HepG2 (cell line): ENCODE results near the gene NSUN6. TPM values are rescaled to one million over a fixed set of nuclear protein-coding genes. Genes with fewer than 3 reads are reported as not detected.

Source experiments
- ATAC-seq: fragments of 200-7000 bp; cut with Tn5 transposase; 3 replicates; pipeline ENCODE4 v1.9.1; 2020; ENCODE audit warnings: mild to moderate bottlenecking, moderate library complexity
- BruUV-seq: library from RNA; stranded (reverse); fragments of 400-500 nt; replicated peaks from 2 replicates; lab custom pipeline; 2021; lab: Mats Ljungman, UMichigan
- CTCF ChIA-PET: fragments of 300-600 bp; formaldehyde crosslinking; extraction: SDS; loops from one replicate; lab custom pipeline; 2021; ENCODE audit warnings: low total read pairs, inconsistent platforms, low intra/inter-chr PET ratio; lab: Yijun Ruan, JAX
- POLR2A ChIA-PET: fragments of 350-600 bp; sonication (Branson Sonifier 250); formaldehyde crosslinking; loops from one replicate; lab custom pipeline; 2020; ENCODE audit warnings: antibody characterized with exemption, inconsistent platforms; lab: Yijun Ruan, JAX
- DNase-seq: peaks from one replicate; pipeline ENCODE4 v3.0.0-alpha.2; 2015; ENCODE audit warnings: low spot score
- FAIRE-seq: peaks from 3 replicates; lab custom pipeline; 2011; peaks lifted over from hg19 to GRCh38; lab: Jason Lieb, UNC
- H2AFZ ChIP-seq: one replicate; pipeline ENCODE4 v1.6.1; 2011; ENCODE audit warnings: low read length, inconsistent platforms
- H3K27ac ChIP-seq: fragments of 300-600 bp; 3 replicates; pipeline ENCODE4 v1.8.0; 2011; ENCODE audit warnings: mixed run types, mild to moderate bottlenecking, mixed read lengths, low read length, inconsistent platforms; ENCODE audit not compliant: insufficient read depth; ENCODE audit errors: extremely low read length
- H3K27me3 ChIP-seq, 2 experiments: fragments of 200-600 bp in 1 of 2; 2 replicates in 1 of 2; 3 replicates in 1 of 2; pipeline versions ENCODE4 v1.6.0 to v1.8.0; 2011; ENCODE audit warnings: low read length in 2 of 2, mild to moderate bottlenecking in 2 of 2, moderate library complexity in 2 of 2, inconsistent platforms in 1 of 2; ENCODE audit not compliant: insufficient read depth in 2 of 2, control insufficient read depth in 1 of 2
- H3K36me3 ChIP-seq, 2 experiments: fragments of 200-600 bp in 1 of 2; replicated peaks in 1 of 2; 2 replicates in 1 of 2; 3 replicates in 1 of 2; pipeline versions ENCODE4 v1.5.1 to v1.8.0; 2011; ENCODE audit warnings: low read length in 2 of 2, inconsistent platforms in 1 of 2; ENCODE audit not compliant: insufficient read depth in 2 of 2, control insufficient read depth in 1 of 2
- H3K4me1 ChIP-seq: 2 replicates; pipeline ENCODE4 v1.5.1; 2012; ENCODE audit warnings: low read length, inconsistent platforms; ENCODE audit not compliant: insufficient read depth
- H3K4me2 ChIP-seq: 2 replicates; pipeline ENCODE4 v1.6.0; 2011; ENCODE audit warnings: low read depth, low read length, inconsistent platforms
- H3K4me3 ChIP-seq, 3 experiments: fragments of 200-600 bp in 1 of 3; sonication (generic), shearing (Covaris generic) in 1 of 3; replicated peaks in 1 of 3; 2 replicates each; pipeline ENCODE4 v1.5.1; 2011 to 2016; ENCODE audit warnings: low read length in 3 of 3, inconsistent platforms in 2 of 3, low read depth in 2 of 3, mild to moderate bottlenecking in 2 of 3, control low read depth in 1 of 3, mixed read lengths in 1 of 3; ENCODE audit not compliant: insufficient read depth in 1 of 3
- H3K79me2 ChIP-seq: one replicate; pipeline ENCODE4 v1.6.1; 2011; ENCODE audit warnings: low read length, inconsistent platforms; ENCODE audit not compliant: insufficient read depth
- H3K9ac ChIP-seq: 2 replicates; pipeline ENCODE4 v1.6.0; 2011; ENCODE audit warnings: mild to moderate bottlenecking, low read depth, low read length, inconsistent platforms; ENCODE audit not compliant: insufficient read depth
- H3K9me3 ChIP-seq: 2 replicates; pipeline ENCODE4 v1.5.1; 2012; ENCODE audit warnings: mild to moderate bottlenecking, low read length
- H4K20me1 ChIP-seq: 2 replicates; pipeline ENCODE4 v1.6.0; 2011; ENCODE audit warnings: inconsistent platforms, mild to moderate bottlenecking, low read length, moderate library complexity; ENCODE audit not compliant: insufficient read depth
- ETV6 ChIP-seq: sonication (generic); formaldehyde crosslinking; conservative IDR thresholded peaks from 2 replicates; pipeline ENCODE4 v1.4.0; 2020; ENCODE audit warnings: missing genetic modification reagents
- EZH2 ChIP-seq: conservative IDR thresholded peaks from 2 replicates; pipeline ENCODE4 v1.6.1; 2012; ENCODE audit warnings: mild to moderate bottlenecking, low read depth, low read length, moderate library complexity
- GFI1 ChIP-seq: sonication (generic); formaldehyde crosslinking; IDR thresholded peaks from 2 replicates; pipeline ENCODE4 v1.5.0; 2020; ENCODE audit warnings: missing genetic modification reagents, mild to moderate bottlenecking, borderline replicate concordance
- HIC2 ChIP-seq: sonication (generic); formaldehyde crosslinking; IDR thresholded peaks from 2 replicates; pipeline ENCODE4 v1.9.0; 2022; ENCODE audit warnings: low read depth, missing genetic modification reagents
- MXI1 ChIP-seq: IDR thresholded peaks from 3 replicates; pipeline ENCODE4 v1.6.1; 2012; ENCODE audit warnings: low read depth, low read length, inconsistent platforms, borderline replicate concordance
- SMAD1 ChIP-seq: sonication (generic); formaldehyde crosslinking; IDR thresholded peaks from 2 replicates; pipeline ENCODE4 v1.4.0; 2020; ENCODE audit warnings: missing genetic modification reagents, low read depth, mild to moderate bottlenecking, borderline replicate concordance
- TFDP2 ChIP-seq: sonication (generic); formaldehyde crosslinking; IDR thresholded peaks from 2 replicates; pipeline ENCODE4 v1.4.0; 2020; ENCODE audit warnings: missing genetic modification reagents
- THRA ChIP-seq: sonication (generic); formaldehyde crosslinking; IDR thresholded peaks from 2 replicates; pipeline ENCODE4 v1.4.0; 2020; ENCODE audit warnings: missing genetic modification reagents, borderline replicate concordance
- WIZ ChIP-seq: sonication (generic); formaldehyde crosslinking; IDR thresholded peaks from 2 replicates; pipeline ENCODE4 v1.5.1; 2020; ENCODE audit warnings: mild to moderate bottlenecking, missing genetic modification reagents
- ZNF17 ChIP-seq: sonication (generic); formaldehyde crosslinking; IDR thresholded peaks from 2 replicates; pipeline ENCODE4 v1.5.0; 2020; ENCODE audit warnings: mild to moderate bottlenecking, missing genetic modification reagents
- ZNF484 ChIP-seq: sonication (generic); formaldehyde crosslinking; IDR thresholded peaks from 2 replicates; pipeline ENCODE4 v1.5.1; 2020; ENCODE audit warnings: mild to moderate bottlenecking, low read depth, missing genetic modification reagents, borderline replicate concordance
- ZNF572 ChIP-seq: sonication (generic); formaldehyde crosslinking; IDR thresholded peaks from 2 replicates; pipeline ENCODE4 v1.5.1; 2020; ENCODE audit warnings: mild to moderate bottlenecking, missing genetic modification reagents
- ZNF737 ChIP-seq: sonication (generic); formaldehyde crosslinking; IDR thresholded peaks from 2 replicates; pipeline ENCODE4 v1.5.0; 2020; ENCODE audit warnings: missing genetic modification reagents, mild to moderate bottlenecking, borderline replicate concordance
- ZNF780A ChIP-seq: sonication (generic); formaldehyde crosslinking; IDR thresholded peaks from 2 replicates; pipeline ENCODE4 v1.8.0; 2022; ENCODE audit warnings: mild to moderate bottlenecking, missing genetic modification reagents, moderate library complexity
- WGBS: methylation state at CpG from one replicate; pipeline ENCODE4 v1.1.6; 2017; ENCODE audit warnings: low lambda C conversion rate; 5-methylcytosine and 5-hydroxymethylcytosine counted together
- in situ Hi-C: cut with HindIII; loops from 2 replicates; pipeline ENCODE4 v1.10.0; 2017; ENCODE audit warnings: low pct_unique_long_range_greater_than_20kb; ENCODE audit not compliant: extremely low pct_ligation_motif_present
- intact Hi-C: fragments of 100-400 bp; cut with micrococcal nuclease; formaldehyde crosslinking; loops from one replicate; pipeline ENCODE4 v1.10.0; 2022; ENCODE audit not compliant: unreplicated experiment
- polyA plus RNA-seq, 8 experiments: library from polyadenylated mRNA; depleted of rRNA in 3 of 8; stranded (reverse) in 7 of 8; unstranded in 1 of 8; fragments of >200 nt; fragmentation: Illumina TruSeq in 4 of 8; extraction: Trizol in 4 of 8; gene quantifications; 2 replicates each; pipeline versions ENCODE4 v1.2.1 to v1.2.3, GENCODE V29; 2011 to 2016; ENCODE audit warnings: low read depth in 4 of 8, missing spikeins in 1 of 8, mixed read lengths in 1 of 8; ENCODE audit not compliant: insufficient read depth in 1 of 8
- total RNA-seq, 5 experiments: library from RNA; depleted of rRNA; stranded (reverse); fragments of >200 nt; fragmentation: Illumina TruSeq; extraction: Trizol; gene quantifications; 2 replicates each; pipeline ENCODE4 v1.2.3, GENCODE V29; 2016; ENCODE audit warnings: low read depth in 1 of 5

The NSUN6 gene
- total and polyA plus RNA-seq, 2 of the 13 experiments (the other 11 are each of a cell fraction or from before 2014, with no cell fraction given), result 17.2 to 19.3 TPM

DNA sequence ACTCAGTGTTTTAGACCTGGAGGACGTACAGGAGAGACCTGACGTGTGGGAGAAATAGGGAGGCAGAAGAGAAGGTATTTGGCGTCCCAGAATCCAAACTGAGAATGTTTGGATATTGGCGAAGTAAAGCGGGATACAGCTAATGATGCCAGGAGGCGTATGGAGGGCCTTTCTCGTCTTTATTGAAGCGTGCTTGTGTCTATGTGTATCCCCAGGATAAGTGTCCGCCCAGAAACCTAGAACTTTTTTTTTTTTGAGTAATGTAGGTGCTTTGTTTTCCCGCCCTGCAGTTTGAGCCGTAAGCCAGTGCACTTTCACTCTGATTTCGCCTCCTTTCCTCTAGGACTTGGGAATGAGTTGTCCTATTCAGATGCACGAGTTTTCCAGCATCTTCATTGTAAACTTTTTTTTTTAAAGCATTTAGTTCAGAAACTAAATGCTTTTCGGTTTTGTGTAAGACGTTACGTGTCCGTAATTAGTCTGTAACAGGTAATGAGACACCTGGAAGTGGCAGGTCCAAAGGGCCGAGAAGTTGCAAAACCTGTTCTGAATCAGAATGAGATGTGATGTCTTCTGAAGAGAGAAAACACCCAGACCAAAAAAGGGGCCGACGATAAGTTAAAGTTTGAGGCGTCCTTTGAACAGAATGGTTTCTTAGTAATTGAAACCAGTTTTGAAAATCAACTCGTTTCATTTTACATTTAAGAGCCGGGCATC, 8.6 kb upstream of the NSUN6 start (continued):
- peak; percentile 45; the same call in 1 of the 2 replicates for TF ChIP-seq TFDP2 (CRISPR knock-in tag)

GRCh38 chr10:18659125-18659818, 7.9 kb upstream of the NSUN6 start, which contains the start of gene ARL5B:
Gene ARL5B, plus strand, starts transcription at chr10:18659431. Its CDS starts 207 bp downstream, at chr10:18659638.
- WGBS, result under 1% methylated on average over 34 of the region's 72 CpGs
- Histone ChIP-seq H3K4me2 (peak within 1 kb of the TSS; percentile 86), H3K79me2 (peaks cover 57% of the 10 kb centered on the region), H3K4me3 (peak within 1 kb of the TSS; percentile 90 to 96 (median 92)), H3K9ac (peak within 1 kb of the TSS; percentile 99), H3K27me3 (no peaks in the 10 kb centered on the region; a peak in 1 of 5 replicates), H4K20me1 (peaks cover 33% of the 10 kb centered on the region), H3K27ac (peak within 1 kb of the TSS; percentile 100), H3K4me1 (peaks cover 31% of the 10 kb centered on the region), H2AFZ (peak within 1 kb of the TSS; percentile 35), H3K9me3 (no peaks in the 10 kb centered on the region), H3K36me3 (peaks cover 0 to 7% of the 10 kb centered on the region in 2 experiments; a peak in 1 of 5 replicates)
- POLR2A ChIA-PET, result interaction anchor here (0.7 to 2.7 kb wide), 15 partner anchors 9 to 1016 kb away, joined by 3 to 21 read pairs (median 5); partner anchors contain the start of gene STAM
- intact Hi-C loops, result loop anchor here (1.0 to 10.0 kb wide), 3 partner anchors 49 to 984 kb away; no protein-coding TSS in a partner anchor
- in situ Hi-C loops, result loop anchor here (25.0 kb wide), 1 partner anchor 997 kb away; no protein-coding TSS in a partner anchor
- no TSS peak for BruUV-seq
- peak; percentile 97 for ATAC-seq
- CTCF ChIA-PET, result no interaction called here
- FAIRE-seq, result peak; percentile 81
- DNase-seq, result peak; percentile 95
- TF ChIP-seq WIZ (no peak), ZNF780A (CRISPR knock-in tag) (0 out of 2 replicates have a peak, but pooled peaks have one; percentile 29), HIC2 (peak; percentile 36; the same call in 1 of the 2 replicates), ZNF572 (CRISPR knock-in tag) (no peak), THRA (CRISPR knock-in tag) (no peak), ETV6 (CRISPR knock-in tag) (no peak), EZH2 (no peak), ZNF737 (CRISPR knock-in tag) (no peak), ZNF484 (CRISPR knock-in tag) (no peak), SMAD1 (CRISPR knock-in tag) (no peak), ZNF17 (no peak), GFI1 (CRISPR knock-in tag) (0 out of 2 replicates have a peak, but pooled peaks have one; percentile 17), MXI1 (peak; percentile 76; the same call in 1 of the 3 replicates)
